ENCODE results near the gene PHF12.
"Not testable (repeated sequence)": the region's sequence is repeated elsewhere in the genome, so short reads cannot be mapped to it uniquely, and the experiment has no call there.

PHF12 gene

GRCh38 chr17:28912281-28912937 lies 38.9 kb downstream of the PHF12 start:
- H3K27ac ChIP-seq (ENCODE audit: low read length) = no peak overlapping the region

DNA sequence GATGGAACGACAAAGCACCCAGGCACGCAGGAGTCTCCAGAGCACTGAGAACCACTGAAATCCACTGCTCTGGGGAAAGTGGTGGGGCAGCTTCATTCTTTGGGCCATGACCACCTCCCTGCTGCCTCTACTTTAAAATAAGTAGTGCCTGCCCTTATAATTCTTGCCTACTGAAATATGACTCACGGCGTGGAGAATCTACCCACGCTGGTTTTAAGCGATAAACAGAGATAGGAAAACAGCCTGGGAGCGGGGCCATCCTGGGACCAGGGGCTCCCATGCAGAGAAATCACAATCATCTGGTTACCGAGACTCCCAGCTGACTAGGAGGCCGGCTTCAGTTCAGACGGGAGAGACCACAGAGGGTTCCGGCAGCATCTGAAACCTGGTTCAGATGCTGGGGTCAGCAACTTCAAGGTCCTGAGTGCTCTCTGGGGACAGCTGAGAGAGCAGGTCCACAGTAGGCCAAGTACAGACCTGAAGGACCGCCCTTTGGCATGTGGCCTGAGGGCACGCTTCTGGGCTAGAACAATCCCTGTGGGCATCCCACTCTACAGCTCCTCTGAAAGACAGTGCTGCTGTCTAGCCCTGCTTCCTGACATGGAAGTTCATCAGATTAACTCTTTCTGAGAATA lies 39.8 kb downstream of the PHF12 start:
- H3K4me1 ChIP-seq (ENCODE audit: control insufficient read depth, insufficient read depth, low read length) = peaks cover 27% of the 10 kb centered on the region
- peaks cover 69 to 72% of the 10 kb centered on the region in 2 donors for H3K36me3 ChIP-seq (ENCODE audit: control insufficient read depth in 2 of 2, insufficient read depth in 2 of 2, low read length in 2 of 2)
- H3K27me3 ChIP-seq (ENCODE audit: control insufficient read depth in 1 of 2, insufficient read depth in 2 of 2, low read length in 2 of 2) = no peaks in the 10 kb centered on the region
- no peak overlapping the region for H3K9ac ChIP-seq (ENCODE audit: low read length in 2 of 2)
- no peak overlapping the region for H3K27ac ChIP-seq (ENCODE audit: low read length)
- no peaks in the 10 kb centered on the region for H3K9me3 ChIP-seq (ENCODE audit: control insufficient read depth in 2 of 2, low read length in 2 of 2)
- no peak overlapping the region for H3K4me3 ChIP-seq (ENCODE audit: low read length in 2 of 2)

More at GRCh38 chr17:28912281-28912937, 38.9 kb downstream of the PHF12 start:
- Histone ChIP-seq H3K9me3 (ENCODE audit: control insufficient read depth in 2 of 2, low read length in 2 of 2) (no peaks in the 10 kb centered on the region), H3K9ac (ENCODE audit: low read length in 2 of 2) (no peak overlapping the region), H3K4me3 (ENCODE audit: low read length in 2 of 2) (no peak overlapping the region), H3K27me3 (ENCODE audit: control insufficient read depth in 1 of 2, insufficient read depth in 2 of 2, low read length in 2 of 2) (no peaks in the 10 kb centered on the region), H3K4me1 (ENCODE audit: control insufficient read depth, insufficient read depth, low read length) (peaks cover 20% of the 10 kb centered on the region), H3K36me3 (ENCODE audit: control insufficient read depth in 2 of 2, insufficient read depth in 2 of 2, low read length in 2 of 2) (peaks cover 71 to 72% of the 10 kb centered on the region in 2 donors)

DNA sequence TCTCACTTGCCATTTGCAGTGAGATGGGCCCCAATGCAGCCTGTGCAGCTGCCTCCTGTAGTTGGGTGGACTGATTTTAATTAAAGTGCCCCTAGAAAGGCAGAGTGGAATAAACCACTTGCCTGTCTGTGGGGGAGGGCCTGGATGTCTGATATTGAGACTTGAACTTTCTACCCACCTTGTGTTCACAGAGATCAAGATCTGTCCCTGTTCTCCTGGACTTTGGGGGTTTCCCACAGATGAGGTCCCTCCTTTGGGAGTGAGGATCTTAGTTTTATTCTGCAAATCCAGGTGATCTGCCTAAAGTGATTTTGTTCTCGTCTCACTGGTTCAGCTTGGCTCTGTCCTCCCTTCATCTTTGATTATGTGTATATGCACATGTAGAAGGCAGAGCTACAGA lies 40.8 kb downstream of the PHF12 start:
- Histone ChIP-seq H3K27ac (ENCODE audit: low read length) (no peak overlapping the region), H3K36me3 (ENCODE audit: control insufficient read depth in 2 of 2, insufficient read depth in 2 of 2, low read length in 2 of 2) (peaks cover 71 to 72% of the 10 kb centered on the region in 2 donors), H3K9me3 (ENCODE audit: control insufficient read depth in 2 of 2, low read length in 2 of 2) (no peaks in the 10 kb centered on the region), H3K4me3 (ENCODE audit: low read length in 2 of 2) (no peak overlapping the region), H3K4me1 (ENCODE audit: control insufficient read depth, insufficient read depth, low read length) (peaks cover 32% of the 10 kb centered on the region), H3K27me3 (ENCODE audit: control insufficient read depth in 1 of 2, insufficient read depth in 2 of 2, low read length in 2 of 2) (no peaks in the 10 kb centered on the region), H3K9ac (ENCODE audit: low read length in 2 of 2) (no peak overlapping the region)

- peaks cover 32% of the 10 kb centered on the region for H3K4me1 ChIP-seq (ENCODE audit: control insufficient read depth, insufficient read depth, low read length)
- H3K36me3 ChIP-seq (ENCODE audit: control insufficient read depth in 2 of 2, insufficient read depth in 2 of 2, low read length in 2 of 2) = peaks cover 60% of the 10 kb centered on the region in 2 donors
- H3K27ac ChIP-seq (ENCODE audit: low read length) = peak overlapping the region; percentile 80
- H3K9me3 ChIP-seq (ENCODE audit: control insufficient read depth in 2 of 2, low read length in 2 of 2) = no peaks in the 10 kb centered on the region
- H3K27me3 ChIP-seq (ENCODE audit: control insufficient read depth in 1 of 2, insufficient read depth in 2 of 2, low read length in 2 of 2) = no peaks in the 10 kb centered on the region
- peak overlapping the region in 1 of 2 donors; percentile 35 for H3K4me3 ChIP-seq (ENCODE audit: low read length in 2 of 2)
- peak overlapping the region; percentile 32 to 58 for H3K9ac ChIP-seq (ENCODE audit: low read length in 2 of 2)
Observed at GRCh38 chr17:28908640-28909167, 42.6 kb downstream of the PHF12 start.

DNA sequence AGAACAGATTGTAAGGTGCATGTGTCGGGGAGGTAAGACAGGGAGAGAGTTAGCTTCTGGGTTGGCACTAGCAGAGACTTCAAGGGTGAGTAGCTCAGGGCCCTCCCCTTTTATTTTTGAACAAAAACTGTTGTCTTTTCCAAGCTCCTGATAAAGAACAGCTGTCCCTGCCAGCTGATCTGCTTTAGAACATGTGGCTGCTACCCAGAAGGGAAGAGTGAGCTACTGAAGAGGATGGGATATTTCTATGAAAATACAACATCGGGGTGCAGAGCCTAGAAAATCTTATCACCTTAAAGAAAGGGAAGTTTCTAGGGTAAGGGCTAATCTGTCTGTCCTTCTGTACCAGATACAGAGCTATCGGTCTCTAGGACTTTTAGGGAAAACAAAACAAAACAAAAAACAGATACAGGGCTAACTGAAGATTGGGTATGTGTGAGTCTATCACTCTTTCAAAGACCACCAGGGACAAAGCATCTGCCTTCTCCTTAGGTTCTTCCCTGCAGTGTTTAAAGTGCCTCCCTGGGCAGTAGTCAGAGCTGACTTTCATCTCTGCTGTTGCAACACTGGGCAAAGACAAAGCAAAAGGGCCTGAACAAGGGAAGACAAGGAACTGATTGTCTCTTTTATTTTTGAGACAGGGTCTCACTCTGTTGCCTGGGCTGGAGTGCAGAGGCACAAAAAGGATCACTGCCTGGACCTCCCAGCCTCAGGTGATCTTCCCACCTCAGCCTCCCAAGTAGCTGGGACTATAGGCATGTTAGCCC lies 43.4 kb downstream of the PHF12 start:
- Histone ChIP-seq H3K9ac (ENCODE audit: low read length in 2 of 2) (peak overlapping the region; percentile 4 to 58), H3K4me3 (ENCODE audit: low read length in 2 of 2) (no peak overlapping the region), H3K36me3 (ENCODE audit: control insufficient read depth in 2 of 2, insufficient read depth in 2 of 2, low read length in 2 of 2) (peaks cover 51% of the 10 kb centered on the region in 2 donors), H3K27ac (ENCODE audit: low read length) (peak overlapping the region; percentile 80), H3K27me3 (ENCODE audit: control insufficient read depth in 1 of 2, insufficient read depth in 2 of 2, low read length in 2 of 2) (no peaks in the 10 kb centered on the region), H3K4me1 (ENCODE audit: control insufficient read depth, insufficient read depth, low read length) (peaks cover 36% of the 10 kb centered on the region), H3K9me3 (ENCODE audit: control insufficient read depth in 2 of 2, low read length in 2 of 2) (no peaks in the 10 kb centered on the region)

DNA sequence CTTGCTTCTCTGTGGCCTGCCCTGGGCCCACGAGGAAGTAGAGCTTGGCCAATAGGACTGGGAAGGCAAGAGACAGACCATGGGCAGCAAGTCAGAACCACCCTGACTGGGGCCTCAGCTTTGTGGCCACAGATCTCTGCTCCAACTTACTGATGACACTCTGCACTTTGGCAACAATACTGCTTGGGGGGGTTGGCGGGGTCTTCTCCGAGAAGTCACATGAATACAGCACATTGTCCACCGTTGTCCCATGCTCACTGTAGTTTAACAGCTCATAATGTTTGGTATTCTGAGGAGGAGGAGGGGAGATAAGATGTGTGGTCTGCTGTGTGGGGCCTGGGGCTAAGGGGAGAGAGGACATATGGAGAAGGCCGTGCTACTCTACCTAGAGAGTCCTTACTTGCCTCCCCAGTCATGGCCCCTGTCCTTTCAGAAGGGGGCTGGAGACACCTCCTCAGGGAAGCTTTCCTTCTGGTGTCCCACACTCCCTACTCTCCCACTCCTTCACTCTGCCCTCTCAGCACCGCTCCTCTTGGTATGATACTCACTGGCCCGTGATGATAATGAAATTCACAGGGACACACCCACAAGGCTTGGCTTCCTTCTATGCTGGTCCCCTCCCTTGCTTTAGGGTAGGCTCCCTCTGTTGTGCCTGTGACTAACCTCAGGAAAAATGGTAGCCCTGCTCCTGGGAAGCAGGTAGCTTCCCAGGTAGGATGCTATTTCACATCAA lies 44.4 kb downstream of the PHF12 start:
- Histone ChIP-seq H3K36me3 (ENCODE audit: control insufficient read depth in 2 of 2, insufficient read depth in 2 of 2, low read length in 2 of 2) (peaks cover 41% of the 10 kb centered on the region in 2 donors), H3K4me1 (ENCODE audit: control insufficient read depth, insufficient read depth, low read length) (peaks cover 40% of the 10 kb centered on the region), H3K27ac (ENCODE audit: low read length) (peak overlapping the region; percentile 80), H3K9me3 (ENCODE audit: control insufficient read depth in 2 of 2, low read length in 2 of 2) (no peaks in the 10 kb centered on the region), H3K4me3 (ENCODE audit: low read length in 2 of 2) (peak overlapping the region in 1 of 2 donors; percentile 3), H3K27me3 (ENCODE audit: control insufficient read depth in 1 of 2, insufficient read depth in 2 of 2, low read length in 2 of 2) (no peaks in the 10 kb centered on the region), H3K9ac (ENCODE audit: low read length in 2 of 2) (peak overlapping the region in 1 of 2 donors; percentile 47)

- H3K36me3 ChIP-seq (ENCODE audit: control insufficient read depth in 2 of 2, insufficient read depth in 2 of 2, low read length in 2 of 2) = peaks cover 35% of the 10 kb centered on the region in 2 donors
- no peak overlapping the region for H3K4me3 ChIP-seq (ENCODE audit: low read length in 2 of 2)
- no peak overlapping the region for H3K9ac ChIP-seq (ENCODE audit: low read length in 2 of 2)
- H3K4me1 ChIP-seq (ENCODE audit: control insufficient read depth, insufficient read depth, low read length) = peaks cover 45% of the 10 kb centered on the region
- H3K9me3 ChIP-seq (ENCODE audit: control insufficient read depth in 2 of 2, low read length in 2 of 2) = no peaks in the 10 kb centered on the region
- H3K27ac ChIP-seq (ENCODE audit: low read length) = peak overlapping the region; percentile 46
- no peaks in the 10 kb centered on the region for H3K27me3 ChIP-seq (ENCODE audit: control insufficient read depth in 1 of 2, insufficient read depth in 2 of 2, low read length in 2 of 2)
Observed at GRCh38 chr17:28906276-28906675, 45.0 kb downstream of the PHF12 start.

GRCh38 chr17:28904800-28905199 lies 46.5 kb downstream of the PHF12 start:
- Histone ChIP-seq H3K4me1 (ENCODE audit: control insufficient read depth, insufficient read depth, low read length) (peaks cover 45% of the 10 kb centered on the region), H3K27me3 (ENCODE audit: control insufficient read depth in 1 of 2, insufficient read depth in 2 of 2, low read length in 2 of 2) (no peaks in the 10 kb centered on the region), H3K9ac (ENCODE audit: low read length in 2 of 2) (no peak overlapping the region), H3K9me3 (ENCODE audit: control insufficient read depth in 2 of 2, low read length in 2 of 2) (no peaks in the 10 kb centered on the region), H3K27ac (ENCODE audit: low read length) (peak overlapping the region; percentile 41), H3K4me3 (ENCODE audit: low read length in 2 of 2) (no peak overlapping the region), H3K36me3 (ENCODE audit: control insufficient read depth in 2 of 2, insufficient read depth in 2 of 2, low read length in 2 of 2) (peaks cover 20 to 21% of the 10 kb centered on the region in 2 donors)

DNA sequence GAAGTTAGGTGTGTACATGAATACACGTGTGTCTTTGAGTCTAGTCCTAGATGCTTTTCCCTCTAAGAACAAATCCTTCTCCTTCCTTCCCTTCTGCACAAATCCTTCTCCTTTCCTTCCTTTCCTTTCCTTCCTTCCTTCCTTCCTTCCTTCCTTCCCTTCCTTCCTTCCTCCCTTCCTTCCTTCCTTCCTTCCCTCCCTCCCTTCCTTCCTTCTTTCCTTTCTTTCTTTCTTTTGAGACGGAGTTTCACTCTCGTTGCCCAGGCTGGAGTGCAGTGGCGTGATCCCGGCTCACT lies 47.8 kb downstream of the PHF12 start:
- H3K27ac ChIP-seq (ENCODE audit: low read length); H3K9me3 ChIP-seq (ENCODE audit: control insufficient read depth in 2 of 2, low read length in 2 of 2); H3K27me3 ChIP-seq (ENCODE audit: control insufficient read depth in 1 of 2, insufficient read depth in 2 of 2, low read length in 2 of 2): not testable (repeated sequence)
- Histone ChIP-seq H3K4me3 (ENCODE audit: low read length in 2 of 2) (peak overlapping the region in 1 of 2 donors; percentile 78), H3K9ac (ENCODE audit: low read length in 2 of 2) (peak overlapping the region in 1 of 2 donors; percentile 7), H3K4me1 (ENCODE audit: control insufficient read depth, insufficient read depth, low read length) (peaks cover 41% of the 10 kb centered on the region), H3K36me3 (ENCODE audit: control insufficient read depth in 2 of 2, insufficient read depth in 2 of 2, low read length in 2 of 2) (peaks cover 16 to 19% of the 10 kb centered on the region in 2 donors)

DNA sequence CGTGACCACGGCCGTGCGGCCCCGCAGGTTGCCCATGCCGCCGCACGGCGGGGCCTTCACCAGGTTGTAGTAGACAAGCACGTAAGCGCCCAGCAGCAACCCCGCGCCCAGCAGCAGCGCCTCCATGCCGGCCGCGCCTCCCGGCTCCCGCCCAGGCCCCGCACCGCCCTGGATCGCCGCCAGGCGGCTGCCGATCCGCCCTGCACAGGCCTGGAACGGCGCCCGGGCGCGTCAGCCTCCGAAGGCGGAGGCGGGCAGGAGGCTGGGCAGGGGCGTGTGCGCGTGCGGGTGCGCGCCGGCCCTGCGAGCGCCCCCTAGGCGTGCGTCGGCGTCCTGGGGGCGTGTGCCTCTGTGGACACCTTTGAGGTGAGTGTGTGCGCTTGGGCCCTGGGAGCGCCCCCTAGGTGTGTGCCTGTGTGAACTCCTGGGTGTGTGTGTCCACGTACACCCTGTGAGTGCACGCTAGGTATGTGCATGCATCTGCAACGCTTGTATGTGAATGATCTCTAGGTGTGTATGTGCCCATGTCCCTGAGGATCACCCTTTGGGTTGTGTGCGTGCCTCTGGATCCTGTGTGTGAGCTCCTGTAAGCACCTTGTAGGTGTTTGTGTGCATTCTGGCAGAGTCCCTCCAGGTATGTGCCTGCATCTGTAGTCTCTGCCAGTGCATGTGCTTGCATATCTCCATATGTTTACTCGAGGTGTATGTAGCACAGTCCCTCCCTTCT lies 48.3 kb downstream of the PHF12 start, which contains the start of gene DHRS13:
Gene DHRS13 (minus strand): TSS at position 261 of the 727 bp plus-strand sequence. CDS start 135 bp downstream, at position 126.
- H3K9ac ChIP-seq (ENCODE audit: low read length in 2 of 2) = peak within 1 kb of the TSS; percentile 54 to 58
- peak within 1 kb of the TSS; percentile 52 to 78 for H3K4me3 ChIP-seq (ENCODE audit: low read length in 2 of 2)
- peaks cover 40% of the 10 kb centered on the region for H3K4me1 ChIP-seq (ENCODE audit: control insufficient read depth, insufficient read depth, low read length)

More for the DNA sequence above, 48.3 kb downstream of the PHF12 start, which contains the start of gene DHRS13:
- H3K36me3 ChIP-seq (ENCODE audit: control insufficient read depth in 2 of 2, insufficient read depth in 2 of 2, low read length in 2 of 2) = peaks cover 16 to 19% of the 10 kb centered on the region in 2 donors
- no peaks in the 10 kb centered on the region for H3K9me3 ChIP-seq (ENCODE audit: control insufficient read depth in 2 of 2, low read length in 2 of 2)
- peak within 1 kb of the TSS; percentile 58 for H3K27ac ChIP-seq (ENCODE audit: low read length)
- H3K27me3 ChIP-seq (ENCODE audit: control insufficient read depth in 1 of 2, insufficient read depth in 2 of 2, low read length in 2 of 2) = no peaks in the 10 kb centered on the region
